ENCODE data around the gene RGS12.
"Not testable (repeated sequence)": the region's sequence is repeated elsewhere in the genome, so short reads cannot be mapped to it uniquely, and the experiment has no call there.

GRCh38 chr4:3300882-3301281 is 8.1 kb downstream of the RGS12 start:
- not testable (repeated sequence) for TF ChIP-seq CTCF (conservative IDR thresholded peaks at IDR 0.05); EZH2 (IDR thresholded peaks at IDR 0.05; ENCODE audit: low read depth)

All from PC-9 (cell line).